MCF 10A (cell line): ENCODE measurements around the gene GNA15. TPM values are rescaled to one million over a fixed set of nuclear protein-coding genes. Genes with fewer than 3 reads are reported as not detected.

ENCODE experiments used
- BruUV-seq: library from RNA; stranded (reverse); fragments of 400-500 nt; replicated peaks from 2 replicates; lab custom pipeline; 2021; lab: Mats Ljungman, UMichigan
- CTCF ChIA-PET: fragments of 300-600 bp; sonication (Branson Sonifier 250); formaldehyde crosslinking; extraction: SDS; loops from one replicate; lab custom pipeline; 2021; ENCODE audit warnings: antibody characterized with exemption, inconsistent platforms; lab: Yijun Ruan, JAX
- POLR2A ChIA-PET: fragments of 300-600, 350-650 bp; sonication (Branson Sonifier 250); formaldehyde crosslinking; extraction: SDS; loops from one replicate; lab custom pipeline; 2020; ENCODE audit warnings: antibody characterized with exemption, inconsistent platforms; lab: Yijun Ruan, JAX
- DNase-seq: peaks from one replicate; pipeline ENCODE4 v3.0.0-alpha.2; 2018; ENCODE audit not compliant: unreplicated experiment
- H3K27ac Mint-ChIP-seq: one replicate; pipeline ENCODE4 v1.8.0; 2022; ENCODE audit warnings: mild to moderate bottlenecking, low read depth, mixed read lengths; ENCODE audit not compliant: unreplicated experiment
- H3K27me3 Mint-ChIP-seq: one replicate; pipeline ENCODE4 v1.8.0; 2022; ENCODE audit warnings: mixed read lengths; ENCODE audit not compliant: insufficient read depth, unreplicated experiment
- H3K36me3 Mint-ChIP-seq: one replicate; pipeline ENCODE4 v1.8.0; 2022; ENCODE audit warnings: mild to moderate bottlenecking, moderate library complexity, mixed read lengths; ENCODE audit not compliant: insufficient read depth, unreplicated experiment
- H3K4me1 Mint-ChIP-seq: one replicate; pipeline ENCODE4 v1.8.0; 2022; ENCODE audit warnings: mixed read lengths; ENCODE audit not compliant: insufficient read depth, unreplicated experiment
- H3K4me3 Mint-ChIP-seq: one replicate; pipeline ENCODE4 v1.8.0; 2022; ENCODE audit warnings: mild to moderate bottlenecking, moderate library complexity, mixed read lengths; ENCODE audit not compliant: unreplicated experiment
- H3K9me3 Mint-ChIP-seq: one replicate; pipeline ENCODE4 v1.8.0; 2022; ENCODE audit warnings: mixed read lengths; ENCODE audit not compliant: unreplicated experiment
- CTCF ChIP-seq: fragments of 200-600 bp; IDR thresholded peaks from one replicate; pipeline ENCODE4 v1.8.0; 2022; ENCODE audit warnings: antibody characterized with exemption, mild to moderate bottlenecking; ENCODE audit not compliant: unreplicated experiment
- intact Hi-C: fragments of 100-400 bp; cut with micrococcal nuclease; formaldehyde crosslinking; loops from 2 replicates; pipeline ENCODE4 v1.14.1; 2022
- total RNA-seq: library from RNA; stranded (reverse); gene quantifications from 2 replicates; pipeline ENCODE4 v1.2.3, GENCODE V29; 2022

Gene GNA15
- total RNA-seq, 1 experiment from 2014 or later = 47.1 TPM

- Mint-ChIP-seq H3K27me3 (no peaks in the 10 kb centered on the region), H3K27ac (no peak overlapping the region), H3K4me3 (no peak overlapping the region), H3K36me3 (peaks cover 20% of the 10 kb centered on the region), H3K4me1 (peaks cover 7% of the 10 kb centered on the region), H3K9me3 (no peaks in the 10 kb centered on the region)
- intact Hi-C loops = no loop called here
- ChIA-PET POLR2A (no interaction called here), CTCF (interaction anchor here (0.6 to 1.0 kb wide), 3 partner anchors 95 to 118 kb away, joined by 3 read pairs; no protein-coding TSS in a partner anchor)
- no TSS peak for BruUV-seq
- no peak for TF ChIP-seq CTCF
- no peak for DNase-seq
Observed at GRCh38 chr19:3193256-3194105, 57.6 kb downstream of the GNA15 start.

- no peaks in the 10 kb centered on the region for H3K27me3 Mint-ChIP-seq
- BruUV-seq = no TSS peak
Observed at GRCh38 chr19:3194106-3195087, 58.6 kb downstream of the GNA15 start.

GRCh38 chr19:3196064-3196932 is 60.5 kb downstream of the GNA15 start:
- intact Hi-C loops = no loop called here
- ChIA-PET CTCF (no interaction called here), POLR2A (no interaction called here)
- Mint-ChIP-seq H3K9me3 (no peaks in the 10 kb centered on the region), H3K36me3 (peaks cover 27% of the 10 kb centered on the region), H3K4me1 (peaks cover 5% of the 10 kb centered on the region), H3K27me3 (no peaks in the 10 kb centered on the region), H3K27ac (no peak overlapping the region), H3K4me3 (no peak overlapping the region)
- no TSS peak for BruUV-seq
- no peak for DNase-seq
- no peak for TF ChIP-seq CTCF

More at GRCh38 chr19:3194106-3195087, 58.6 kb downstream of the GNA15 start:
- Mint-ChIP-seq H3K27ac (no peak overlapping the region), H3K4me1 (peaks cover 5% of the 10 kb centered on the region), H3K9me3 (no peaks in the 10 kb centered on the region), H3K4me3 (no peak overlapping the region), H3K36me3 (peaks cover 20% of the 10 kb centered on the region)
- TF ChIP-seq CTCF = no peak
- intact Hi-C loops = no loop called here
- ChIA-PET CTCF (interaction anchor here (0.6 to 1.0 kb wide), 4 partner anchors 29 to 119 kb away, joined by 3 read pairs; no protein-coding TSS in a partner anchor), POLR2A (interaction anchor here (1.2 kb wide), 1 partner anchor 10 kb away, joined by 3 read pairs; no protein-coding TSS in a partner anchor)
- no peak for DNase-seq
